GM12878 (cell line): Measurements from ENCODE around the gene ST7. TPM values are rescaled to one million over a fixed set of nuclear protein-coding genes. Genes with fewer than 3 reads are reported as not detected.
A peak's percentile ranks its signal among the peaks of the same experiment; 100 is the strongest.

Experiments
- BACH1 ChIP-seq: fragments of 450-650 bp; IDR thresholded peaks from 2 replicates; pipeline ENCODE4 v1.6.1; 2017; ENCODE audit warnings: mild to moderate bottlenecking, borderline replicate concordance
- BRCA1 ChIP-seq: IDR thresholded peaks from 2 replicates; pipeline ENCODE4 v1.6.1; 2011; ENCODE audit warnings: low read depth, low read length, improper control_type of control experiment
- CHD4 ChIP-seq: fragments of 200-600 bp; sonication (generic); IDR thresholded peaks from 2 replicates; pipeline ENCODE4 v1.6.1; 2016; ENCODE audit warnings: mild to moderate bottlenecking
- CREB1 ChIP-seq: IDR thresholded peaks from 2 replicates; pipeline ENCODE4 v1.6.1; 2012; ENCODE audit warnings: low read depth, mild to moderate bottlenecking, inconsistent platforms
- CREM ChIP-seq: IDR thresholded peaks from 2 replicates; pipeline ENCODE4 v1.6.1; 2014; ENCODE audit warnings: antibody characterized with exemption, low read depth
- HDGF ChIP-seq: fragments of 450-650 bp; IDR thresholded peaks from 2 replicates; pipeline ENCODE4 v1.6.1; 2016; ENCODE audit warnings: antibody characterized with exemption
- KLF5 ChIP-seq: fragments of 450-650 bp; IDR thresholded peaks from 2 replicates; pipeline ENCODE4 v1.6.1; 2014; ENCODE audit warnings: mild to moderate bottlenecking; ENCODE audit not compliant: partially characterized antibody
- NR2C1 ChIP-seq: fragments of 450-650 bp; IDR thresholded peaks from 2 replicates; pipeline ENCODE4 v1.6.1; 2017; ENCODE audit warnings: antibody characterized with exemption, mild to moderate bottlenecking, moderate library complexity
- PAX8 ChIP-seq: fragments of 450-650 bp; IDR thresholded peaks from 2 replicates; pipeline ENCODE4 v1.6.1; 2017; ENCODE audit warnings: mild to moderate bottlenecking, moderate library complexity
- POLR2A ChIP-seq: IDR thresholded peaks from 2 replicates; pipeline ENCODE4 v1.6.1; 2011; ENCODE audit warnings: low read depth, mild to moderate bottlenecking, low read length
- PRDM15 ChIP-seq: fragments of 450-650 bp; formaldehyde crosslinking; IDR thresholded peaks from 2 replicates; pipeline ENCODE4 v1.4.0; 2020; ENCODE audit warnings: mild to moderate bottlenecking, moderate library complexity
- SMARCA5 ChIP-seq: fragments of 450-650 bp; IDR thresholded peaks from 2 replicates; pipeline ENCODE4 v1.6.1; 2017; ENCODE audit warnings: mild to moderate bottlenecking
- SRF ChIP-seq, 2 experiments: IDR thresholded peaks; 2 replicates each; pipeline ENCODE4 v1.6.1; 2011; ENCODE audit warnings: low read depth in 2 of 2, low read length in 2 of 2, mild to moderate bottlenecking in 1 of 2, moderate library complexity in 1 of 2
- USF1 ChIP-seq: IDR thresholded peaks from 2 replicates; pipeline ENCODE4 v1.6.1; 2011; ENCODE audit warnings: borderline replicate concordance, low read depth, mild to moderate bottlenecking, moderate library complexity, mixed read lengths, low read length; ENCODE audit not compliant: insufficient read depth; ENCODE audit errors: extremely low read length
- ZNF207 ChIP-seq: fragments of 450-650 bp; IDR thresholded peaks from 2 replicates; pipeline ENCODE4 v1.6.1; 2014; ENCODE audit warnings: antibody characterized with exemption, mild to moderate bottlenecking, borderline replicate concordance
- ZNF687 ChIP-seq: fragments of 450-650 bp; IDR thresholded peaks from 2 replicates; pipeline ENCODE4 v1.6.1; 2017; ENCODE audit warnings: mild to moderate bottlenecking, moderate library complexity
- polyA plus RNA-seq, 11 experiments: library from polyadenylated mRNA; depleted of rRNA in 4 of 11; unstranded in 6 of 11; stranded (reverse) in 5 of 11; fragments of >200 nt; fragmentation: Nextera tagmentation in 4 of 11; fragmentation: Illumina TruSeq in 1 of 11; extraction: Ambion mirVana in 4 of 11; extraction: Trizol in 1 of 11; gene quantifications; 1 replicate in 1 of 11; 2 replicates in 10 of 11; pipeline versions ENCODE4 v1.2.1 to v1.2.3, GENCODE V29; 2011 to 2016; ENCODE audit warnings: inconsistent platforms in 2 of 11, missing spikeins in 2 of 11, low read depth in 1 of 11
- total RNA-seq, 4 experiments: library from RNA; depleted of rRNA in 3 of 4; stranded (reverse); fragments of >200 nt in 3 of 4; fragmentation: Illumina TruSeq in 1 of 4; extraction: Trizol in 1 of 4; gene quantifications; 2 replicates each; pipeline versions ENCODE4 v1.2.1 to v1.2.3, GENCODE V29; 2013 to 2021
- TF ChIP-seq, protein P1 (sequence below): fragments of 150-350 bp; IDR thresholded peaks from 2 replicates; pipeline ENCODE4 v1.6.1; 2016; ENCODE audit warnings: low read depth, low read length
- TF ChIP-seq, protein P2 (sequence below): fragments of 450-650 bp; IDR thresholded peaks from 2 replicates; pipeline ENCODE4 v1.6.1; 2017; ENCODE audit warnings: mild to moderate bottlenecking

Gene ST7
- total and polyA plus RNA-seq, 10 of the 15 experiments (the other 5 are each of a cell fraction or from before 2014, with no cell fraction given), result 27.7 to 76.4 (median 53.6) TPM

GRCh38 chr7:117247809-117248208, 294.5 kb downstream of the ST7 start (continued):
- TF ChIP-seq, protein P1, sequence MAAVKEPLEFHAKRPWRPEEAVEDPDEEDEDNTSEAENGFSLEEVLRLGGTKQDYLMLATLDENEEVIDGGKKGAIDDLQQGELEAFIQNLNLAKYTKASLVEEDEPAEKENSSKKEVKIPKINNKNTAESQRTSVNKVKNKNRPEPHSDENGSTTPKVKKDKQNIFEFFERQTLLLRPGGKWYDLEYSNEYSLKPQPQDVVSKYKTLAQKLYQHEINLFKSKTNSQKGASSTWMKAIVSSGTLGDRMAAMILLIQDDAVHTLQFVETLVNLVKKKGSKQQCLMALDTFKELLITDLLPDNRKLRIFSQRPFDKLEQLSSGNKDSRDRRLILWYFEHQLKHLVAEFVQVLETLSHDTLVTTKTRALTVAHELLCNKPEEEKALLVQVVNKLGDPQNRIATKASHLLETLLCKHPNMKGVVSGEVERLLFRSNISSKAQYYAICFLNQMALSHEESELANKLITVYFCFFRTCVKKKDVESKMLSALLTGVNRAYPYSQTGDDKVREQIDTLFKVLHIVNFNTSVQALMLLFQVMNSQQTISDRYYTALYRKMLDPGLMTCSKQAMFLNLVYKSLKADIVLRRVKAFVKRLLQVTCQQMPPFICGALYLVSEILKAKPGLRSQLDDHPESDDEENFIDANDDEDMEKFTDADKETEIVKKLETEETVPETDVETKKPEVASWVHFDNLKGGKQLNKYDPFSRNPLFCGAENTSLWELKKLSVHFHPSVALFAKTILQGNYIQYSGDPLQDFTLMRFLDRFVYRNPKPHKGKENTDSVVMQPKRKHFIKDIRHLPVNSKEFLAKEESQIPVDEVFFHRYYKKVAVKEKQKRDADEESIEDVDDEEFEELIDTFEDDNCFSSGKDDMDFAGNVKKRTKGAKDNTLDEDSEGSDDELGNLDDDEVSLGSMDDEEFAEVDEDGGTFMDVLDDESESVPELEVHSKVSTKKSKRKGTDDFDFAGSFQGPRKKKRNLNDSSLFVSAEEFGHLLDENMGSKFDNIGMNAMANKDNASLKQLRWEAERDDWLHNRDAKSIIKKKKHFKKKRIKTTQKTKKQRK, result no peak
- TF ChIP-seq CREM (peak; percentile 58; the same call in 1 of the 2 replicates), BACH1 (no peak), KLF5 (no peak), NR2C1 (no peak), ZNF207 (no peak), HDGF (no peak), USF1 (no peak), POLR2A (no peak), SMARCA5 (no peak), PRDM15 (CRISPR knock-in tag) (no peak), SRF (IDR thresholded peaks at IDR 0.05; ENCODE audit: low read depth in 2 of 2, low read length in 2 of 2) (no peak), CHD4 (no peak), CREB1 (peak; percentile 73; the same call in 1 of the 2 replicates), PAX8 (no peak), BRCA1 (no peak), ZNF687 (no peak)
- TF ChIP-seq, protein P2, sequence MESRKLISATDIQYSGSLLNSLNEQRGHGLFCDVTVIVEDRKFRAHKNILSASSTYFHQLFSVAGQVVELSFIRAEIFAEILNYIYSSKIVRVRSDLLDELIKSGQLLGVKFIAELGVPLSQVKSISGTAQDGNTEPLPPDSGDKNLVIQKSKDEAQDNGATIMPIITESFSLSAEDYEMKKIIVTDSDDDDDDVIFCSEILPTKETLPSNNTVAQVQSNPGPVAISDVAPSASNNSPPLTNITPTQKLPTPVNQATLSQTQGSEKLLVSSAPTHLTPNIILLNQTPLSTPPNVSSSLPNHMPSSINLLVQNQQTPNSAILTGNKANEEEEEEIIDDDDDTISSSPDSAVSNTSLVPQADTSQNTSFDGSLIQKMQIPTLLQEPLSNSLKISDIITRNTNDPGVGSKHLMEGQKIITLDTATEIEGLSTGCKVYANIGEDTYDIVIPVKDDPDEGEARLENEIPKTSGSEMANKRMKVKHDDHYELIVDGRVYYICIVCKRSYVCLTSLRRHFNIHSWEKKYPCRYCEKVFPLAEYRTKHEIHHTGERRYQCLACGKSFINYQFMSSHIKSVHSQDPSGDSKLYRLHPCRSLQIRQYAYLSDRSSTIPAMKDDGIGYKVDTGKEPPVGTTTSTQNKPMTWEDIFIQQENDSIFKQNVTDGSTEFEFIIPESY, result no peak
